AG09309 (cell line): ENCODE data around the gene CNTN4.

Experiments
- DNase-seq: peaks from one replicate; pipeline ENCODE4 v3.0.0-alpha.2; 2010; ENCODE audit warnings: low read depth
- H3K4me3 ChIP-seq: 2 replicates; pipeline ENCODE4 v1.5.1; 2011; ENCODE audit warnings: mild to moderate bottlenecking, low read depth, low read length, moderate library complexity; ENCODE audit not compliant: control insufficient read depth
- TF ChIP-seq, protein P1 (sequence below): IDR thresholded peaks from 2 replicates; pipeline ENCODE4 v1.5.1; 2011; ENCODE audit warnings: mild to moderate bottlenecking, low read depth, low read length, inconsistent platforms; ENCODE audit not compliant: insufficient read depth, control insufficient read depth; ENCODE audit errors: missing control alignments

The CNTN4 gene

DNA sequence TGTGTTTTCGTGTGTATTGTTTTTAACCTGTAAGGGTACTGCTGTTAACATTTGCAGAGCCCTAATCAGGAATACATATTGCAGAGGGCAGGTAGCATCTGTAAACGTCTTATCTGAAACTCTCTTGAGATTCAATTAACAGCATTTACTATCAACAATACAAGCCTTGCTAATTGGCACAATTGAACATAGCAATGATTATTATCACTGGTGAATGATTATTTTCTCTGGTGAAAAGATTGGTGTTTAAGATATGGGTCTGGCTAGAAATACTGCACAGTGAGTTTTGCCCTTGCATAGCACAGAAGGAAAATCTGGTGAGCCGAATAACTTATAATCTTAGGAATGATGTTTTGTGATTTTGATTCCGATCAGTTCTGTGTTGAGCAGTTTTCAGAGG lies 5.9 kb upstream of the CNTN4 start:
- no peak for DNase-seq

DNA sequence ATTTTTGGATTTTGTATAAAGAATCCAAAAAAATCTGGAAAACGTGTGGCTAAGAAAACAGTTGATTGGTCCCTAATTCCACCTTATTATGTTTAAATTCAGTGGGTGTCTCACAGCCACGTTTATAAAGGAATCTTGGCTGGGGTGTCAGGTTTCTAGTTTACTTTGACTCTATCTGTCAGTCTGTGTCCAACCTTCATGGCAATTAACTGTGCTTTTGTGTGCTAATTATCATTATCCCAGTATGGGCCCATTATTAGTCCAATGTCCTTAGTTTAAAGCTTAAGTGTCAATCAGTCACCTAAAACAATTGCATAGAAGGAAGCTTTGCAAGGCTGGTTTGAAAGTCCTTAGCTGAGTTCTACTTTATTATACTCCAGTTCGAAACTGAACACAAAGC lies 3.7 kb upstream of the CNTN4 start:
- TF ChIP-seq, protein P1, sequence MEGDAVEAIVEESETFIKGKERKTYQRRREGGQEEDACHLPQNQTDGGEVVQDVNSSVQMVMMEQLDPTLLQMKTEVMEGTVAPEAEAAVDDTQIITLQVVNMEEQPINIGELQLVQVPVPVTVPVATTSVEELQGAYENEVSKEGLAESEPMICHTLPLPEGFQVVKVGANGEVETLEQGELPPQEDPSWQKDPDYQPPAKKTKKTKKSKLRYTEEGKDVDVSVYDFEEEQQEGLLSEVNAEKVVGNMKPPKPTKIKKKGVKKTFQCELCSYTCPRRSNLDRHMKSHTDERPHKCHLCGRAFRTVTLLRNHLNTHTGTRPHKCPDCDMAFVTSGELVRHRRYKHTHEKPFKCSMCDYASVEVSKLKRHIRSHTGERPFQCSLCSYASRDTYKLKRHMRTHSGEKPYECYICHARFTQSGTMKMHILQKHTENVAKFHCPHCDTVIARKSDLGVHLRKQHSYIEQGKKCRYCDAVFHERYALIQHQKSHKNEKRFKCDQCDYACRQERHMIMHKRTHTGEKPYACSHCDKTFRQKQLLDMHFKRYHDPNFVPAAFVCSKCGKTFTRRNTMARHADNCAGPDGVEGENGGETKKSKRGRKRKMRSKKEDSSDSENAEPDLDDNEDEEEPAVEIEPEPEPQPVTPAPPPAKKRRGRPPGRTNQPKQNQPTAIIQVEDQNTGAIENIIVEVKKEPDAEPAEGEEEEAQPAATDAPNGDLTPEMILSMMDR: no peak
- no peak for DNase-seq
- no peak overlapping the region for H3K4me3 ChIP-seq

More for the DNA sequence above, 5.9 kb upstream of the CNTN4 start:
- TF ChIP-seq, protein P1: no peak
- no peak overlapping the region for H3K4me3 ChIP-seq

DNA sequence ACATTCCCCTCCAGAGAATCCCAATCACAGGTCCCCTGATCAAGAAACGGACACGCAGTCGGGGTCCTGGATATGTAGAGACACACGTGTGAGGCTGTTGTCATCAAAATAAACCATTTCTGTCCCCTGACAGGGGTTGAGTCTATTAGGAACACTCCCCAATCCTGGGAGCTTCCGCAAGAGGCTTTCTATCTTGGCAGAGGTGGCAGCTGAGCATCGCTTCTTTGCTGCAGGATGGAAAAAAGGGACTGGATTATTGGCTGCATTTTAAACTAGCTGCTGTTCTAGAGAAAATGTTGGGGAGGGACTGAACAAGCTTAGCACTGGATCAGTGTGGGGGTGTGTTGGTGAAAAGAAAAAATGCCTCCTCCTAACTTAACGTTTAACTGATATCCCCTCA lies 2.5 kb upstream of the CNTN4 start:
- DNase-seq: no peak
- no peak overlapping the region for H3K4me3 ChIP-seq
- TF ChIP-seq, protein P1: no peak

DNA sequence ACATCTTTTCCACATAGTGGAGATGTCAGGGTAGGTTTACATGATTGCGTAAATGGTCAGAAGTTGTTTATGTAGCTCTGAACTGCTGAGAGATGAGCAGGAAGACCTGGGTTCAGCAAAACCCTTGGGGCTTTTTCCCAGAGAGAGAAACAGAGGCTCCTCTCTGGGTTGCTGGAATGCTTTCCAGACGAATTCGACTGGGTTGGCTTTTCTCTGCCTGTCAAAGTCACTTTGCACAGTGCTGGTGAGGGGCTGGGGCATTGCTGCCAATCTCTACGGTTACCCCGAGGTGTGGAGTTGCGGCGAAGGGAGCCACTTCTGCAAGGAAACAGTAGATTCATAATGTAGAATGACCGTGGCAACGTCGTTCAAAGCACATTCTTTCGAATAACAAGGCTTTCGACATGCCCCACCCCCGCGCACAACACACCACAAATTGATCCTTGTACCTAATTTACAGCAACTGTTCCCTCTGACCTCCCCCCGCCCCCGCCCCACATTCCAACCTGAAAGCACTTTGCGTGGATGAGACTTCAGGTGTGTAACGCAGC lies 950 bp upstream of the CNTN4 start:
- TF ChIP-seq, protein P1: no peak
- H3K4me3 ChIP-seq: no peak overlapping the region
- no peak for DNase-seq

DNA sequence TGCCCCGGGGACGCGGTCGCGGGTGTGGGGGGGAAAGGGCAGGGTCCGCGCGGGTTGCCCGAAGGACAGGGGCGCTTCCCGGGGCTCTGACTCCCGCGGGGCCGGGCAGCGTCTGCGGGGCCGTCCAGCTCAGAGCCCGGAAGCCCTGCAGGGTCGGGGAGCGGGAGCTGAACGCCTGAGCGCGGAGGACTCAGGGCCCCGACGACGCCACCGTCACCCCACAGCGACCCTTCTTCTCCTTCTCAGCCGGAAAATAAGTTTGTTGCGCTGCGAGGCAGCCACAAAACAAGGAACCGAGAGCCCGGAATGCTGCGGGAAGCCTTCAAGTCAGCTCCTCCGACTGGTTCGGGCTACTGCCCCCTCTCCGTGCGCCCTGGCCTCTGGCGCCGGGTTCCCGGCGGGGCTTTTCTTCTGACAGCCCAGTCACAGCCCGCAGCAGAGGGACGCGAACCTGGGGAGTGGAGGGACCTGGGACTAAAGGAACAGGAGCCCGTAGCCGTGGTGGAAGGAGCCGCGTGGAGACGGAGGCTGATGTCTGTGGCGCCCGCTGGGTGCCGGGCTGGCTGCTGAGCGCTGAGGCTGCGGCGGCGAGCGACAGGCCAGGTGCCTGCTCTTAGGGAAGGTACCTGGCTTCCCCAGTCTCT lies 484 bp downstream of the CNTN4 start:
- TF ChIP-seq, protein P1: no peak
- no peak for DNase-seq
- H3K4me3 ChIP-seq: no peak overlapping the region

DNA sequence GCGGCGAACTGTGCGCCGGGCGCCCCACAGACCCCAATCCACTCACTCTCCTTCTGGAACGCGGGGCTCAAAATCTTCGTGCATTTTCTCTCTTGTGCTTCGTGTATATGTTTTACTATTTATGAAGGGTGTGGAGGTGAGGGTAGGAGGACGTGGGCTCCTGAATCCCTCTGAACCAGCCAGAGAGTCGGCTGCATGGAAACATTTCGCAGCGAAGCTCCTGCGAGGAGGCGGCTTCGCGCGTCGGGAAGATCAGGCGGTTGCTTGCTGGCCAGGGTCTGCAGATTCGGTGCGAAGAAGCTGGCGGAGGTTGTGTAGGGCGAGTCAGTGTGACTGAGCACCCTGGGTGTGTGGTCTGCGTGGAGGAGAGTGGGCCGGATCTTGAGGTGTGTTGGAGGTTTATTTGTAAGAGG lies 1.1 kb downstream of the CNTN4 start:
- no peak for DNase-seq
- TF ChIP-seq, protein P1: no peak
- no peak overlapping the region for H3K4me3 ChIP-seq
